Measurements from ENCODE around the gene NAIF1.
"Not testable (repeated sequence)": the region's sequence is repeated elsewhere in the genome, so short reads cannot be mapped to it uniquely, and the experiment has no call there.

NAIF1 gene

GRCh38 chr9:128061275-128061960, 5.7 kb downstream of the NAIF1 start:
- no peak for DNase-seq (ENCODE audit: low read depth in 2 of 2)

- DNase-seq (ENCODE audit: low read depth in 2 of 2): no peak
These were observed 7.6 kb downstream of the NAIF1 start for GRCh38 chr9:128059365-128059983.

GRCh38 chr9:128057724-128058409, 9.3 kb downstream of the NAIF1 start:
- no peak for DNase-seq (ENCODE audit: low read depth in 2 of 2)

DNA sequence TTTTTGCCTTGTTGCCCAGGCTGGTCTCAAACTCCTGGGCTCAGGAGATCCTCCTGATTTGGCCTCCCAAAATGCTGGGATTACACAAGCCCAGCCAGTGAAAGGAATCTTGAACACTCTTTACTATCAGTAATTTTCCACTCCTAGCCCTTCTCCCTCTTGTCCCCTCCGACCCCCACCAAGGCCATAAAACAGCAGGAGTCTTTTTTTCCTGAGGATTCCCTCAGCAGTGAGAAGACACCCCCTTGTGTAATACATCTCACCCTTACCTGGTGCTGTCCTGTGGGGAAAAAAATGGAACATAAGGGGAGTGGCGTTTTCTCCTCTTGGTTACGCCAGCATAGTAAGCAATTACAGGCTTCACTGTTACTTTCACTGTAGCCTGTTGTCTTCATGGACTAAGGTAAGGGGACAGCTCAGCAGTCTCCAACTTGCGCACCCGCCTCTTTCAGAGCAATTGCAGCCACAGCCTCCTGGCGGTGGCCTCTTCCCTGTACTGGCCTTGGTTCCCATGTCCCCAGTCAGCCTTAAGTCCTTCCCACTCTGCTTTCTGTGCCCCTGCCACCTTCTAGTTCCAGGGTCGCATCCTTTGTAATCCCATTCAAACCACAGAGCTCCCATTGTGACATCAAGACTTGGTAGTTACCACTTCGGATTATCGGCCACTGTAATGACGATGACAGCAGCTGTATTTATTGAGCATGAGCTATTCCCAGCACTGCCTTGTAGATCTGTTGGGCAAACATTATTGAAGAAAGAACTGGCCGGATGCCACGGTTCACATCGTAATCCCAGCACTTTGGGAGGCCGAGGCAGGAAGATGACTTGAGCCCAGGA, 10.0 kb downstream of the NAIF1 start:
- DNase-seq (ENCODE audit: low read depth in 2 of 2): no peak

- DNase-seq (ENCODE audit: low read depth in 2 of 2): no peak
These were observed 11.0 kb downstream of the NAIF1 start for GRCh38 chr9:128056086-128056485.

DNA sequence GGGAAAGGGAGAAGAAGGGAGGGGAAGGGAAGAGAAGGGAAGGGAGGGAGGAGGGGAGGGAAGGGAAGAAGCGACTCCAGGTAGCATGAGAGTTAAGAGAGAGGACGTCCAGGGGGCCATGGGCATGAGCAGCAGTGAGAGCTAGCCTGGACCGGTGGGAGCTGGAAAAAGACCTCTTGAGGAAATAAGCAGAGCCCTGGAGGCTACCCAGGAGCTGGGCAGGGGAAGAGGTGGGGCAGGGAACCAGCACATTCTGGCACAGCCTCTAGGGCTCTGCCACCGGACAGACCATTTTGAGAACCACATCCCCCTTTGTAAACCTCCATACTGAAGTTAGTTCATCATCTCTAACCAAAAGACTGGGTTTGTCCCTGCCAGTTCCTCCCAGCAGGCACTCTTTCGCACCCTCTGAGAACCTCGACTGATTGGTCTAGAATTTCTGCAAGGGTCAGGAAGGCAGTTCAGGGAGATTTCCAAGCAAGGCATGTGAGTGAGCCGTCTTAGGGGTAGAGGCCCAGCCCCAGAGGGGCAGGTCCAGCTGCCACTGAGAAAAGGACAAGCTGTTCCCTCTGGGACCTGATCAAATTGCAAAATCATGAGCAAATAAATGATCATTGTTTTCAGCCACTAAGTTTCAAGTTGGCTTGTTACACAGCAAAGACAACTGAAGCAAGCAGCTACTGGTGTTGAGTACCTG, 11.6 kb downstream of the NAIF1 start:
- no peak for DNase-seq (ENCODE audit: low read depth in 2 of 2)

- DNase-seq (ENCODE audit: low read depth in 2 of 2): no peak
These were observed 13.0 kb downstream of the NAIF1 start for GRCh38 chr9:128054087-128054486.

GRCh38 chr9:128053560-128053959, 13.6 kb downstream of the NAIF1 start:
- DNase-seq (ENCODE audit: low read depth in 2 of 2): no peak

- DNase-seq (ENCODE audit: low read depth in 2 of 2): no peak
These were observed 15.0 kb downstream of the NAIF1 start for GRCh38 chr9:128051932-128052709.

DNA sequence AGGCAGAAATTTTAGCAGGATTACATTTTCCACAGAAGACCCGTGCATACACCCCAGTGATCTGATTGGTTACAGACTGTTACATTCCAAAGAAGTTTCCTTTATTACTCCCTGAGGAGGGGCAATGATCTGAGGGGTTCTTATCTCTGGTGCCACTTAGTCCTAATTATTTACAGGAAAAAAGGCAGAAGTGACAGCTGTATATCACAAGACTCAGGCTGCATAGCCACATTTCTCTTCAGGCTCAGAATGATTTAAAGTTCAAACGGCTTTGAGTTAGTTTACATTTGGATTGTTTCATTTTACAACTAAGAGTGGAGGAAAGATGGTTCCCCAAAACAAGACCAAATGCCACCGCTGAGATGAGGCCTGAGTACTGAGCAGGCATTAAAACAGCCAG, 17.3 kb downstream of the NAIF1 start:
- no peak for DNase-seq (ENCODE audit: low read depth in 2 of 2)

DNA sequence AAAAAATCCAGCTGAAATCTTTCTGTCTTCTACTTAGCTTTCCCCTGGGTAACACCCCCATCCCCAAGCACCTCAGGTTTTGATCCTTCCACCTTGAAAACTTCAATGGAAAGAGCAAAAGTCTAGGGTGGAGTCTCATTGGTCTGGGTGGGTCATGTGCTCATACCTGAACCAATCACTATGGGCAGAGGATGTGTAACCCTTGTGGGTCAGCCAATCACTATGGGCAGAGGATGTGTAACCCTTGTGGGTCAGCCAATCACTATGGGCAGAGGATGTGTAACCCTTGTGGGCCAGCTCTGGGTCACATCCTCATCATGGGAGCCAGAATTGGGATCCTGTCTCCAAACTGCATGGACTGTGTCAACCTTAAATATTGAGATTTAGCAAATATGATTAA, 18.5 kb downstream of the NAIF1 start:
- DNase-seq (ENCODE audit: low read depth in 2 of 2): no peak

- DNase-seq (ENCODE audit: low read depth in 2 of 2): no peak
These were observed 19.9 kb downstream of the NAIF1 start for GRCh38 chr9:128047231-128047630.

GRCh38 chr9:128045831-128046230, 21.3 kb downstream of the NAIF1 start:
- DNase-seq (ENCODE audit: low read depth in 2 of 2): no peak

DNA sequence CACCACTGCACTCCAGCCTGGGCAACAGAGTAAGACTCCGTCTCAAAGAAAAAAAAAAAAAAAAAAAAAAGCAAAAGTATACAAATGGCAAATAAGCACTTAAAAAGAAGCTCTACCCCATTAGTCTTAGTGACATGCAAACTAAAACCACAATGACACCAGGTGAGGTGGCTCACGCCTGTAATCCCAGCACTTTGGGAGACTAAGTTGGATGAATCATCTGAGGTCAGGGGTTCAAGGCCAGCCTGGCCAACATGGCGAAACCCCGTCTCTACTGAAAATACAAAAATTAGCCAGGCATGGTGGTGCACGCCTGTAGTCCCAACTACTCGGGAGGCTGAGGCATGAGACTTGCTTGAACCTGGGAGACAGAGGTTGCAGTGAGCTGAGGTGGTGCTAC, 21.7 kb downstream of the NAIF1 start:
- DNase-seq (ENCODE audit: low read depth in 2 of 2): not testable (repeated sequence)

GRCh38 chr9:128043467-128043868, 23.7 kb downstream of the NAIF1 start:
- DNase-seq (ENCODE audit: low read depth in 2 of 2): no peak

DNA sequence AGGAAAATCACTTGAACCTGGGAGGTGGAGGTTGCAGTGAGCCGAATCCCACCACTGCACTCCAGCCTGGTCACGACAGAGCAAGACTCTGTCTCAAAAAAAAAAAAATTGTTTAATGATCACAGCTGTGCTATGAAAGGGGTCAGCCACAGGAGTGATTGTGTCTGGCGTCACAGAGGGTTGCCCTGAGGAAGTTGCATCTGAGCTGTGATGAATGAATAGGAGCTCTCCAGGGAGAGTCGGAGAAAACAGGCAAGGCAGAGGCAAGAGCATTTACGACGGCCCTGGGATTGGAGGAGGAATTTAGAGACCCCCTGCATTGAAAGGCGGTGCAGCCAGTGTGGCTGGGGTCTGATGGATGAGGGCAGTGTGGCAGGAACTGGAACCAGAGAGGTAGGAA, 25.1 kb downstream of the NAIF1 start:
- DNase-seq (ENCODE audit: low read depth in 2 of 2): no peak

DNA sequence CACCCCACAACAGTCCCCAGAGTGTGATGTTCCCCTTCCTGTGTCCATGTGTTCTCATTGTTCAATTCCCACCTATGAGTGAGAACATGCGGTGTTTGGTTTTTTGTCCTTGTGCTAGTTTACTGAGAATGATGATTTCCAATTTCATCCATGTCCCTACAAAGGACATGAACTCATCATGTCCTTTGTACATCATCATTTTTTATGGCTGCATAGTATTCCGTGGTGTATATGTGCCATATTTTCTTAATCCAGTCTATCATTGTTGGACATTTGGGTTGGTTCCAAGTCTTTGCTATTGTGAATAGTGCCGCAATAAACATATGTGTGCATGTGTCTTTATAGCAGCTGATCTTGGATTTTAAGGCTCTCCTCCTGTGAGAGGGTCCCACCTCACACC, 26.3 kb downstream of the NAIF1 start:
- not testable (repeated sequence) for DNase-seq (ENCODE audit: low read depth in 2 of 2)

DNA sequence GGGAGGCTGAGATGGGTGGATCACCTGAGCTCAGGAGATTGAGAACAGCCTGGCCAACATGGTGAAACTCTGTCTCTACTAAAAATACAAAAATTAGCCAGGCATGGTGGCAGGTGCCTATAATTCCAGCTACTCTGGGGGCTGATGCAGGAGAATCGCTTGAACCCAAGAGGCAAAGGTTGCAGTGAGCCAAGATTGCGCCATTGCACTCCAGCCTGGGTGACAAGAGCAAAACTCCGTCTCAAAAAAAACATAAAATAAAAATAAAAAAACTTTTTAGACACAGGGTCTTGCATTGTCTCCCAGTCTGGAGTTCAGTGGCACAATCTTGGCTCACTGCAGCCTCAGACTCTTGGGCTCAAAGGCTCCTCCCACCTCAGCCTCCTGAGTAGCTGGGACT, 30.6 kb downstream of the NAIF1 start:
- not testable (repeated sequence) for DNase-seq (ENCODE audit: low read depth in 2 of 2)

- DNase-seq (ENCODE audit: low read depth in 2 of 2): peak; percentile 38 to 54
These were observed 32.1 kb downstream of the NAIF1 start for GRCh38 chr9:128034821-128035652.

GRCh38 chr9:128033609-128034008, 33.5 kb downstream of the NAIF1 start:
- no peak for DNase-seq (ENCODE audit: low read depth in 2 of 2)
